ENCODE measurements around the gene MYO3B.

- TF ChIP-seq REST (IDR thresholded peaks at IDR 0.05; ENCODE audit: insufficient read depth in 1 of 2, low read depth in 2 of 2, low read length in 2 of 2) (no peak), POLR2AphosphoS5 (IDR thresholded peaks at IDR 0.05; ENCODE audit: low read depth, low read length) (no peak), SIN3A (IDR thresholded peaks at IDR 0.05; ENCODE audit: borderline replicate concordance, insufficient read depth, low read length) (no peak), TAF1 (IDR thresholded peaks at IDR 0.05; ENCODE audit: borderline replicate concordance, insufficient read depth, low read length) (no peak)
These were observed 341.0 kb downstream of the MYO3B start for GRCh38 chr2:170518911-170519310.
